ENCODE measurements around the gene RPS6KA2. TPM values are rescaled to one million over a fixed set of nuclear protein-coding genes. Genes with fewer than 3 reads are reported as not detected.

RPS6KA2 gene
- total RNA-seq, 4 donors from 2014 or later, result 11.8 to 66.0 (median 19.2) TPM

- no peaks in the 10 kb centered on the region for H3K9me3 ChIP-seq
- H3K27ac ChIP-seq, result peak overlapping the region; percentile 44 to 95 (median 74)
- no peak overlapping the region for H3K4me3 ChIP-seq
- no peak for DNase-seq
- TF ChIP-seq POLR2A (IDR thresholded peaks at IDR 0.05) (no peak), CTCF (IDR thresholded peaks at IDR 0.05) (no peak)
- H3K4me1 ChIP-seq, result peaks cover 34 to 86% (median 35%) of the 10 kb centered on the region in 3 donors
- no peaks in the 10 kb centered on the region for H3K36me3 ChIP-seq
- 50 to 53% methylated on average over 4 of the region's 4 CpGs for WGBS, 2 donors
- intact Hi-C loops (cut with DNase I), result no loop called here
- peaks cover 0 to 31% (median 0%) of the 10 kb centered on the region in 4 donors for H3K27me3 ChIP-seq
Observed at GRCh38 chr6:166624275-166624674, 2.8 kb downstream of the RPS6KA2 start.

- WGBS, 2 donors, result 80 to 81% methylated on average over 5 of the region's 5 CpGs
- H3K27me3 ChIP-seq, result peaks cover 0 to 24% (median 0%) of the 10 kb centered on the region in 4 donors
- H3K27ac ChIP-seq, result peak overlapping the region; percentile 44 to 95 (median 82)
- DNase-seq, result no peak
- peaks cover 27 to 77% (median 30%) of the 10 kb centered on the region in 3 donors for H3K4me1 ChIP-seq
- no peak for TF ChIP-seq POLR2A (IDR thresholded peaks at IDR 0.05)
- no peak for TF ChIP-seq CTCF (IDR thresholded peaks at IDR 0.05)
- H3K36me3 ChIP-seq, result no peaks in the 10 kb centered on the region
- no peaks in the 10 kb centered on the region for H3K9me3 ChIP-seq
- H3K4me3 ChIP-seq, result no peak overlapping the region
- intact Hi-C loops (cut with DNase I), result no loop called here
Observed at GRCh38 chr6:166623318-166623717, 3.7 kb downstream of the RPS6KA2 start.

- peaks cover 0 to 18% (median 0%) of the 10 kb centered on the region in 4 donors for H3K27me3 ChIP-seq
- H3K36me3 ChIP-seq, result no peaks in the 10 kb centered on the region
- no peak for TF ChIP-seq CTCF (IDR thresholded peaks at IDR 0.05)
- TF ChIP-seq POLR2A (IDR thresholded peaks at IDR 0.05), result no peak
- H3K27ac ChIP-seq, result peak overlapping the region; percentile 35 to 95 (median 86)
- H3K4me3 ChIP-seq, result no peak overlapping the region
- 84 to 91% methylated on average over 6 of the region's 6 CpGs for WGBS, 2 donors
- DNase-seq, result no peak
- H3K9me3 ChIP-seq, result no peaks in the 10 kb centered on the region
- intact Hi-C loops (cut with DNase I), result no loop called here
- H3K4me1 ChIP-seq, result peaks cover 21 to 72% (median 22%) of the 10 kb centered on the region in 3 donors
Observed at GRCh38 chr6:166621114-166621540, 5.9 kb downstream of the RPS6KA2 start.

GRCh38 chr6:166620478-166621113 is 6.5 kb downstream of the RPS6KA2 start:
- Histone ChIP-seq H3K9me3 (no peaks in the 10 kb centered on the region), H3K27me3 (peaks cover 0 to 13% (median 0%) of the 10 kb centered on the region in 4 donors), H3K36me3 (no peaks in the 10 kb centered on the region), H3K27ac (peak overlapping the region; percentile 35 to 95 (median 86)), H3K4me1 (peaks cover 22 to 72% (median 24%) of the 10 kb centered on the region in 3 donors), H3K4me3 (no peak overlapping the region)
- no peak for TF ChIP-seq CTCF (IDR thresholded peaks at IDR 0.05)
- no peak for TF ChIP-seq POLR2A (IDR thresholded peaks at IDR 0.05)
- 70 to 71% methylated on average over 7 to 8 of the region's 8 CpGs for WGBS, 2 donors
- DNase-seq, result no peak
- intact Hi-C loops (cut with DNase I), result no loop called here

- TF ChIP-seq CTCF (IDR thresholded peaks at IDR 0.05) (no peak), POLR2A (IDR thresholded peaks at IDR 0.05) (no peak)
- intact Hi-C loops (cut with DNase I), result no loop called here
- Histone ChIP-seq H3K27ac (peak overlapping the region; percentile 35 to 95 (median 86)), H3K4me1 (peaks cover 22 to 73% (median 28%) of the 10 kb centered on the region in 3 donors), H3K9me3 (no peaks in the 10 kb centered on the region), H3K27me3 (peaks cover 0 to 7% (median 0%) of the 10 kb centered on the region in 4 donors), H3K36me3 (no peaks in the 10 kb centered on the region), H3K4me3 (no peak overlapping the region)
- no peak for DNase-seq
- WGBS, 2 donors, result 36 to 44% methylated on average over 3 of the region's 3 CpGs
Observed at GRCh38 chr6:166619912-166620311, 7.1 kb downstream of the RPS6KA2 start.
